HG03025 (cell line): Measurements from ENCODE around the gene CACNA1A.
"Not testable (repeated sequence)": the region's sequence is repeated elsewhere in the genome, so short reads cannot be mapped to it uniquely, and the experiment has no call there.

Source experiments
- ATAC-seq: cut with Tn5 transposase; IDR thresholded peaks from one replicate; pipeline ENCODE4 v1.9.1; 2021; ENCODE audit warnings: mild to moderate bottlenecking, moderate library complexity; ENCODE audit not compliant: unreplicated experiment, low FRiP score

Gene CACNA1A

GRCh38 chr19:13373599-13373998 lies 132.7 kb downstream of the CACNA1A start:
- ATAC-seq = no peak

GRCh38 chr19:13370948-13371347 lies 135.3 kb downstream of the CACNA1A start:
- ATAC-seq = no peak

- no peak for ATAC-seq
These were observed 139.6 kb downstream of the CACNA1A start for GRCh38 chr19:13366529-13367143.

- ATAC-seq = no peak
These were observed 142.3 kb downstream of the CACNA1A start for GRCh38 chr19:13363954-13364353.

- ATAC-seq = no peak
These were observed 143.0 kb downstream of the CACNA1A start for GRCh38 chr19:13363245-13363644.

GRCh38 chr19:13362668-13363067 lies 143.6 kb downstream of the CACNA1A start:
- no peak for ATAC-seq

GRCh38 chr19:13361726-13362125 lies 144.6 kb downstream of the CACNA1A start:
- ATAC-seq = not testable (repeated sequence)

GRCh38 chr19:13356686-13357280 lies 149.5 kb downstream of the CACNA1A start:
- no peak for ATAC-seq

- no peak for ATAC-seq
These were observed 150.1 kb downstream of the CACNA1A start for GRCh38 chr19:13356185-13356584.

GRCh38 chr19:13355356-13355755 lies 150.9 kb downstream of the CACNA1A start:
- ATAC-seq = no peak

GRCh38 chr19:13353625-13354024 lies 152.7 kb downstream of the CACNA1A start:
- ATAC-seq = no peak

GRCh38 chr19:13350759-13351158 lies 155.5 kb downstream of the CACNA1A start:
- no peak for ATAC-seq

GRCh38 chr19:13350072-13350471 lies 156.2 kb downstream of the CACNA1A start:
- ATAC-seq = no peak

GRCh38 chr19:13347367-13347766 lies 158.9 kb downstream of the CACNA1A start:
- ATAC-seq = no peak

- ATAC-seq = no peak
These were observed 162.8 kb downstream of the CACNA1A start for GRCh38 chr19:13343514-13343913.

- no peak for ATAC-seq
These were observed 163.6 kb downstream of the CACNA1A start for GRCh38 chr19:13342672-13343071.

- ATAC-seq = no peak
These were observed 166.4 kb downstream of the CACNA1A start for GRCh38 chr19:13339869-13340268.

- ATAC-seq = no peak
These were observed 169.1 kb downstream of the CACNA1A start for GRCh38 chr19:13337181-13337580.

GRCh38 chr19:13334801-13335481 lies 171.3 kb downstream of the CACNA1A start:
- ATAC-seq = no peak

- ATAC-seq = no peak
These were observed 176.0 kb downstream of the CACNA1A start for GRCh38 chr19:13330285-13330684.

- no peak for ATAC-seq
These were observed 176.5 kb downstream of the CACNA1A start for GRCh38 chr19:13329766-13330165.

GRCh38 chr19:13328241-13328640 lies 178.0 kb downstream of the CACNA1A start:
- no peak for ATAC-seq
